Measurements from ENCODE around the gene RABGGTA. TPM values are rescaled to one million over a fixed set of nuclear protein-coding genes. Genes with fewer than 3 reads are reported as not detected.
A peak's percentile ranks its signal among the peaks of the same experiment; 100 is the strongest.

Gene RABGGTA
- total and polyA plus RNA-seq, 9 of the 15 experiments (the other 6 are each of a cell fraction or from before 2014, with no cell fraction given) = 4.5 to 24.2 (median 15.5) TPM

DNA sequence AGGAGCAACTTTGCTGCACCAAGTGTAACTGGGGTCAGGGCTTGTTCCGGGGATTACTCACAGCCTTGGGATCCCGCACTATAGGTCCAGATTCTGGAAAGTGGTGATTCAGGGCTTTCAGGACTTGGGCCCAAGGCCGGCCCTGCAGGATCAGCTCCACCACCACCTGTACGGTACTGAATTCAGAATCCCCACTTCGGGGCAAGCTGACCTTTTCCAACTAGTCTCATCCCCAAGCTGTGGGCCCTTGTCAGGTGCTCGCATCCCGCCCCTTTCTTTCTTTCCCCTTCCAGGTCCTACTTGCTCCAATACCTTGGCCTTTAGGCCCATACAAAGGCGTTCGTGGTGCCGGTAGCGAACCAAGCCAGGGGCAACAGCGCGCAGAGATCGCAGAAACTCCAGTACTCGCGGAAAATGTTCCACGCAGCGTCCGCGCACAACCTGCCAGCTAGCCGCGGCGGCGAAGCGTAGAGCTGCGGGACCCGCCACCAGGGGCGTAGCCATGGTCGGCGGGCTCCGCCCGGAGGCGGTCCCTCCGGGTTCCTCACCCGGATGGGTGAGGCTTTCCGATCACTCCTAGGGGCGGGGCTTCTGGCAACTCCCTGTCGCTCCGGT, 29.5 kb downstream of the RABGGTA start (continued):
- TF ChIP-seq CTCFL (IDR thresholded peaks at IDR 0.05; ENCODE audit: borderline replicate concordance, insufficient read depth, low read depth, low read length, poor library complexity, severe bottlenecking) = peak; percentile 49
- no peak for TF ChIP-seq ZNF778 (CRISPR knock-in tag; IDR thresholded peaks at IDR 0.05)

- no TSS peak for BruUV-seq (replicated peaks)
- FAIRE-seq (no peak), ATAC-seq (no peak), DNase-seq (ENCODE audit: extremely low read depth in 1 of 4, low spot score in 3 of 4) (no peak)
- ChIA-PET POLR2A (interaction anchor here (1.1 kb wide), 1 partner anchor 59 kb away, joined by 4 read pairs; the partner anchor contains the start of genes DHRS1 and NOP9), CTCF (ENCODE audit: low intra/inter-chr PET ratio) (no interaction called here)
- WGBS (ENCODE audit: insufficient coverage, low coverage, missing lambda C conversion rate) = 82% methylated on average over 9 of the region's 9 CpGs
- peaks cover 57% of the 10 kb centered on the region for H3K36me3 ChIP-seq (ENCODE audit: control insufficient read depth, insufficient read depth, low read length)
- H3K27ac ChIP-seq (ENCODE audit: extremely low read depth, low read depth, low read length) = no peak overlapping the region
- peaks cover 10% of the 10 kb centered on the region; the same call in 2 of the 3 replicates for H3K79me2 ChIP-seq (ENCODE audit: control insufficient read depth, insufficient read depth, low read length)
- in situ Hi-C loops (cut with MboI) = loop anchor here (5.0 to 10.0 kb wide), 2 partner anchors 57 to 194 kb away; partner anchors contain the start of genes DHRS1 and NOP9
- no peaks in the 10 kb centered on the region for H3K27me3 ChIP-seq (ENCODE audit: control insufficient read depth in 2 of 2, insufficient read depth in 2 of 2, low read length in 2 of 2)
- H3K9me1 ChIP-seq (ENCODE audit: control insufficient read depth, insufficient read depth, low read length) = no peaks in the 10 kb centered on the region
- H3K4me2 ChIP-seq (ENCODE audit: insufficient read depth, low read length) = no peak overlapping the region
- TF ChIP-seq SRSF9 (IDR thresholded peaks at IDR 0.05; ENCODE audit: borderline replicate concordance, low read depth, low read length) (no peak), RBFOX2 (IDR thresholded peaks at IDR 0.05; ENCODE audit: low read depth, low read length) (0 out of 2 replicates have a peak, but pooled peaks have one; percentile 25), ZNF134 (CRISPR knock-in tag; conservative IDR thresholded peaks at IDR 0.05) (no peak)
- no peaks in the 10 kb centered on the region for H3K9me3 ChIP-seq (replicated peaks; ENCODE audit: control insufficient read depth, insufficient read depth, low read depth, low read length)
- H3K4me1 ChIP-seq (replicated peaks in 1 of 2; ENCODE audit: control insufficient read depth in 2 of 2, insufficient read depth in 2 of 2, low read length in 2 of 2) = peaks cover 13 to 15% of the 10 kb centered on the region in 2 experiments; a peak in 4 of 5 replicates
- H3K4me3 ChIP-seq = no peak overlapping the region
- no peaks in the 10 kb centered on the region; the same call in 1 of the 2 replicates for H4K20me1 ChIP-seq (replicated peaks; ENCODE audit: control insufficient read depth, insufficient read depth, low read length)
- intact Hi-C loops (cut with micrococcal nuclease) = no loop called here
- peak overlapping the region in 1 of 2 experiments; percentile 58; a peak in 1 of 4 replicates for H3K9ac ChIP-seq (ENCODE audit: insufficient read depth in 1 of 2, low read depth in 2 of 2, low read length in 2 of 2)
- no peak overlapping the region for H2AFZ ChIP-seq (ENCODE audit: low read depth, low read length)
These were observed 31.1 kb downstream of the RABGGTA start for GRCh38 chr14:24240110-24240918.

All from K562 (cell line).